ENCODE results near the gene BAD. TPM values are rescaled to one million over a fixed set of nuclear protein-coding genes. Genes with fewer than 3 reads are reported as not detected.

BAD gene
- total and polyA plus RNA-seq, 10 of the 15 experiments (the other 5 are each of a cell fraction or from before 2014, with no cell fraction given) = 1.5 to 67.2 (median 39.6) TPM

GRCh38 chr11:64240435-64241240, 43.8 kb downstream of the BAD start, which contains the start of gene FKBP2 (continued):
- TF ChIP-seq CTCF (IDR thresholded peaks at IDR 0.05 in 2 of 3, conservative IDR thresholded peaks at IDR 0.05 in 1 of 3; ENCODE audit: control insufficient read depth in 2 of 3, extremely low read depth in 1 of 3, insufficient read depth in 1 of 3, low read depth in 3 of 3, low read length in 3 of 3) (no peak), CHD1 (IDR thresholded peaks at IDR 0.05; ENCODE audit: low read depth, low read length) (peak; percentile 44; the same call in 1 of the 2 replicates), POU2F2 (IDR thresholded peaks at IDR 0.05; ENCODE audit: borderline replicate concordance, low read depth, low read length) (peak; percentile 69; the same call in 1 of the 3 replicates), IRF4 (IDR thresholded peaks at IDR 0.05; ENCODE audit: low read depth, low read length) (0 out of 2 replicates have a peak, but pooled peaks have one; percentile 32), SMC3 (IDR thresholded peaks at IDR 0.05; ENCODE audit: borderline replicate concordance, low read length) (no peak), ZNF207 (IDR thresholded peaks at IDR 0.05; ENCODE audit: borderline replicate concordance) (peak; percentile 66; the same call in 1 of the 2 replicates), ZNF687 (IDR thresholded peaks at IDR 0.05) (peak; percentile 90), BACH1 (IDR thresholded peaks at IDR 0.05; ENCODE audit: borderline replicate concordance) (no peak), CREM (IDR thresholded peaks at IDR 0.05; ENCODE audit: low read depth) (peak; percentile 95), GABPA (IDR thresholded peaks at IDR 0.05; ENCODE audit: low read depth) (no peak), POLR2A (IDR thresholded peaks at IDR 0.05; ENCODE audit: low read depth, low read length) (peak; percentile 94), TAF1 (IDR thresholded peaks at IDR 0.05; ENCODE audit: borderline replicate concordance, low read depth, low read length) (peak; percentile 91), RELA (IDR thresholded peaks at IDR 0.05; ENCODE audit: borderline replicate concordance, partially characterized antibody) (peak; percentile 89), YY1 (IDR thresholded peaks at IDR 0.05; ENCODE audit: low read depth, low read length) (peak; percentile 77), MLLT1 (IDR thresholded peaks at IDR 0.05) (0 out of 2 replicates have a peak, but pooled peaks have one; percentile 76), HCFC1 (IDR thresholded peaks at IDR 0.05; ENCODE audit: low read length) (peak; percentile 54), RAD21 (IDR thresholded peaks at IDR 0.05; ENCODE audit: insufficient read depth, low read depth, low read length) (no peak), JUNB (IDR thresholded peaks at IDR 0.05) (peak; percentile 6; the same call in 1 of the 2 replicates), SPI1 (IDR thresholded peaks at IDR 0.05; ENCODE audit: borderline replicate concordance, insufficient read depth, low read depth, low read length) (0 out of 2 replicates have a peak, but pooled peaks have one; percentile 5), E2F4 (IDR thresholded peaks at IDR 0.05; ENCODE audit: low read depth, low read length) (no peak; the same call in none of the 2 replicates)
